ENCODE results near the gene CFAP99. TPM values are rescaled to one million over a fixed set of nuclear protein-coding genes. Genes with fewer than 3 reads are reported as not detected.

Gene CFAP99
- total and polyA plus RNA-seq, 2 donors from 2014 or later, result 1.5 to 1.7 TPM

GRCh38 chr4:2457481-2458295, 38.9 kb downstream of the CFAP99 start:
- no peaks in the 10 kb centered on the region for H3K27me3 ChIP-seq (ENCODE audit: control insufficient read depth, insufficient read depth, low read length)
- no peak overlapping the region for H3K9ac ChIP-seq (ENCODE audit: low read length in 3 of 3)
- H3K36me3 ChIP-seq (ENCODE audit: control insufficient read depth in 2 of 3, insufficient read depth in 3 of 3, low read length in 3 of 3), result no peaks in the 10 kb centered on the region
- no peak for TF ChIP-seq CTCF (IDR thresholded peaks at IDR 0.05; ENCODE audit: borderline replicate concordance, extremely low read depth, insufficient read depth)
- no peaks in the 10 kb centered on the region for H3K9me3 ChIP-seq (ENCODE audit: control insufficient read depth in 2 of 3, insufficient read depth in 1 of 3, low read length in 3 of 3)
- FAIRE-seq, result no peak
- intact Hi-C loops (cut with DNase I), result no loop called here
- H3K27ac ChIP-seq (ENCODE audit: low read depth in 2 of 2, low read length in 2 of 2), result no peak overlapping the region
- DNase-seq, result peak in 1 of 5 donors; percentile 45
- H3K4me3 ChIP-seq (ENCODE audit: low read length in 3 of 3), result no peak overlapping the region
- H3K4me1 ChIP-seq (ENCODE audit: control insufficient read depth in 2 of 3, insufficient read depth in 2 of 3, low read depth in 1 of 3, low read length in 3 of 3), result peaks cover 0 to 4% (median 0%) of the 10 kb centered on the region in 3 donors

GRCh38 chr4:2458546-2459491, 40.1 kb downstream of the CFAP99 start:
- Histone ChIP-seq H3K9me3 (ENCODE audit: control insufficient read depth in 2 of 3, insufficient read depth in 1 of 3, low read length in 3 of 3) (no peaks in the 10 kb centered on the region), H3K27ac (ENCODE audit: low read depth in 2 of 2, low read length in 2 of 2) (no peak overlapping the region), H3K4me1 (ENCODE audit: control insufficient read depth in 2 of 3, insufficient read depth in 2 of 3, low read depth in 1 of 3, low read length in 3 of 3) (peaks cover 0 to 7% (median 0%) of the 10 kb centered on the region in 3 donors), H3K9ac (ENCODE audit: low read length in 3 of 3) (no peak overlapping the region), H3K36me3 (ENCODE audit: control insufficient read depth in 2 of 3, insufficient read depth in 3 of 3, low read length in 3 of 3) (no peaks in the 10 kb centered on the region), H3K27me3 (ENCODE audit: control insufficient read depth, insufficient read depth, low read length) (no peaks in the 10 kb centered on the region), H3K4me3 (ENCODE audit: low read length in 3 of 3) (no peak overlapping the region)
- DNase-seq (peak in 1 of 5 donors; percentile 66), FAIRE-seq (no peak)
- intact Hi-C loops (cut with DNase I), result no loop called here
- no peak for TF ChIP-seq CTCF (IDR thresholded peaks at IDR 0.05; ENCODE audit: borderline replicate concordance, extremely low read depth, insufficient read depth)

GRCh38 chr4:2459589-2460349, 41.0 kb downstream of the CFAP99 start:
- H3K4me3 ChIP-seq (ENCODE audit: low read length in 3 of 3), result no peak overlapping the region
- H3K9me3 ChIP-seq (ENCODE audit: control insufficient read depth in 2 of 3, insufficient read depth in 1 of 3, low read length in 3 of 3), result no peaks in the 10 kb centered on the region
- FAIRE-seq, result no peak
- intact Hi-C loops (cut with DNase I), result no loop called here
- H3K9ac ChIP-seq (ENCODE audit: low read length in 3 of 3), result no peak overlapping the region
- no peak overlapping the region for H3K27ac ChIP-seq (ENCODE audit: low read depth in 2 of 2, low read length in 2 of 2)
- peak in 1 of 5 donors; percentile 48 for DNase-seq
- no peaks in the 10 kb centered on the region for H3K36me3 ChIP-seq (ENCODE audit: control insufficient read depth in 2 of 3, insufficient read depth in 3 of 3, low read length in 3 of 3)
- TF ChIP-seq CTCF (IDR thresholded peaks at IDR 0.05; ENCODE audit: borderline replicate concordance, extremely low read depth, insufficient read depth), result no peak
- no peaks in the 10 kb centered on the region for H3K27me3 ChIP-seq (ENCODE audit: control insufficient read depth, insufficient read depth, low read length)
- peaks cover 0 to 7% (median 0%) of the 10 kb centered on the region in 3 donors for H3K4me1 ChIP-seq (ENCODE audit: control insufficient read depth in 2 of 3, insufficient read depth in 2 of 3, low read depth in 1 of 3, low read length in 3 of 3)
